Activated naive CD4-positive, alpha-beta T cell treated with anti-CD3 and anti-CD28 coated beads, Interleukin-2, amount 50 U/mL, for 24 hours (primary cell): ENCODE measurements around the gene ZNF471.

Source experiments
- H3K27ac Mint-ChIP-seq: one replicate; pipeline ENCODE4 v1.8.0; 2021; ENCODE audit warnings: mild to moderate bottlenecking, mixed read lengths
- H3K27me3 Mint-ChIP-seq: one replicate; pipeline ENCODE4 v1.8.0; 2021; ENCODE audit warnings: mixed read lengths
- H3K36me3 Mint-ChIP-seq: one replicate; pipeline ENCODE4 v1.8.0; 2021; ENCODE audit warnings: mixed read lengths
- H3K4me1 Mint-ChIP-seq: one replicate; pipeline ENCODE4 v1.8.0; 2021; ENCODE audit warnings: mixed read lengths
- H3K4me3 Mint-ChIP-seq: one replicate; pipeline ENCODE4 v1.8.0; 2021; ENCODE audit warnings: mild to moderate bottlenecking, mixed read lengths
- H3K9me3 Mint-ChIP-seq: one replicate; pipeline ENCODE4 v1.8.0; 2021; ENCODE audit warnings: mixed read lengths

ZNF471 gene

GRCh38 chr19:56554272-56554869, 46.7 kb downstream of the ZNF471 start:
- H3K27ac Mint-ChIP-seq: no peak overlapping the region
- no peaks in the 10 kb centered on the region for H3K4me1 Mint-ChIP-seq
- no peaks in the 10 kb centered on the region for H3K27me3 Mint-ChIP-seq
- H3K4me3 Mint-ChIP-seq: no peak overlapping the region
- H3K36me3 Mint-ChIP-seq: peaks cover 54% of the 10 kb centered on the region
- H3K9me3 Mint-ChIP-seq: peaks cover 36% of the 10 kb centered on the region

DNA sequence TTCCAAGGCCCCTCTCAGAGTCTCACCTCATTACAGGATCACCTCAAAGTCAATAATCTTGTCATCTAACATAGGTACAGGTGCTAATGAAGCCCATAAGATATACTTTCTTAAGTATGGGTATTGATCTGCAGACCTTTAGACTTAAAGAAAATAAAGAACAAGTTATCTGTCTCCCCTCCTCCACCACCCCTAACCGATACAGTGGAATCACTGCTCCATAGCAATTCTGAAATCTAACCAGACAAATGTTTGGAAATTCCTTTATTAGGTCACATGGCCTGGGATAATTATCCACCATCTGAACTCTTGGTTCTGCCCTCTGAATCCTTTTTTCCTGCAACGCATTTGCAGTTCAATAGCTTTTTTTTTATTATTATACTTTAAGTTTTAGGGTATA, 55.1 kb downstream of the ZNF471 start:
- Mint-ChIP-seq H3K4me1 (peaks cover 14% of the 10 kb centered on the region), H3K27ac (no peak overlapping the region), H3K27me3 (no peaks in the 10 kb centered on the region), H3K4me3 (no peak overlapping the region), H3K36me3 (peaks cover 42% of the 10 kb centered on the region), H3K9me3 (peaks cover 30% of the 10 kb centered on the region)

DNA sequence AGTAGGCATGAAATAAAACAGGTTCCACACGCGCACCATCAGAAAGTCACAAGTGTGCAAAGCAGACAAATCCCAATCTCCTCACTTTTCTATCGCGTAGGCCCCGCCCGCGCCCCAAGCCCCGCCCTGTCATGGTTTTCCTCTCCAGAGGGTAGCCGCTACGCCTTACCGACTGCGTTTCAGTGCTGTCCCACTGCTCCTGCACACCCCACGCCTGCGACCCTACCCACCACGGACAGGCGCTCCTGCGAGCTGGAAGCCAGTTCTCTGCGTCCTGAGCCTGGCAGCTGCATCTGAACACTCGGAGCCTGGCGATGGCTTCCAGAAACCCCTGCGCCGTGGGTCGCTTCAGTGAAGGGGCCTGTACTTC, 59.2 kb downstream of the ZNF471 start:
- H3K9me3 Mint-ChIP-seq: peaks cover 24% of the 10 kb centered on the region
- H3K36me3 Mint-ChIP-seq: peaks cover 51% of the 10 kb centered on the region

DNA sequence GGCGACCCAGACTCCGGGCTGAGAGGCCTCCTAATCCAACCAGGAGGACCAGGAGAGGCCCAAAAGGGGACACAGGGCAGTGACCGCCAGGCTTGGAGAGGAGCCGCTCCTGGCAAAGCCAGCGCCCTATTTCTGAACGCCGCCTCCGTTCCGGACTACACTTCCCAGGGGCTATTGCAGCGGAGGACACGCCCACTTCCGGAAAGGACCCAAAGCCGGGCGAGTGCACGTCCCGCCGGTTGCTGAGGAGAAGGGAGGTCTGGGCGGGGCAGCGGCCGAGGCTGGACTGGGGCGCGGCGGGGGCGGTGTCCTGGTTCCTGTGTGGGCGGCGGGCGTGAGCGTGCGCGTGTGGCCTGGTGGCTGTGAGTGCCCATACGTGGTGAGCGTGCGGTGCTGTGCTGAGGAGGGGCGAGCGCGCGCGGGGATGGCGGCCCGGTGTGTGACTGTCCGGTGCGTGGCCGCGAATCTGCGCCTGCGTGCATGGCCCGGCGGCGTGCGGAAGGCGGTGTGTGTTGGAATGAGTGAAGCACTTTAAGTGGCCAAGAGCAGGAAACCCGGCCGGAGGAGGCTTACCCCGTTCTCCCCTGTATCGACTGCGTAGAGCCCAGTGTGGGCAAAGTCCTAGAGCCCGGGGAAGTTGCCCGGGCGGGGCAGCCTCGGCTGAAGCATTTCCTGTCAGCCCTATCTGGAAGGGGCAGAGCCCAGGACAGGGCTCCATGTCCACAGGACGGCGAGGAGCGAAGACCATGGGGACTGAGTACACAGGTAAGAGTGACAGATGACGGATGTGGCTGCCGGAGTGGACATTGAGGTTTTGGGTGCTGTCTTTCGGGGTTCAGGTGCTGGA, 59.8 kb downstream of the ZNF471 start, which contains the start of gene ZNF470:
Gene ZNF470 (plus strand): TSS at position 195 of the 847 bp plus-strand sequence. CDS start 2,844 bp downstream, outside the sequence.
- H3K27ac Mint-ChIP-seq: peak within 1 kb of the TSS; percentile 73
- peak within 1 kb of the TSS; percentile 96 for H3K4me3 Mint-ChIP-seq
- H3K9me3 Mint-ChIP-seq: peaks cover 25% of the 10 kb centered on the region
- H3K4me1 Mint-ChIP-seq: peaks cover 16% of the 10 kb centered on the region
- H3K36me3 Mint-ChIP-seq: peaks cover 54% of the 10 kb centered on the region
- no peaks in the 10 kb centered on the region for H3K27me3 Mint-ChIP-seq

More for the DNA sequence above, 59.2 kb downstream of the ZNF471 start:
- peak overlapping the region; percentile 96 for H3K4me3 Mint-ChIP-seq
- H3K27ac Mint-ChIP-seq: peak overlapping the region; percentile 73
- no peaks in the 10 kb centered on the region for H3K27me3 Mint-ChIP-seq
- peaks cover 16% of the 10 kb centered on the region for H3K4me1 Mint-ChIP-seq

- Mint-ChIP-seq H3K27ac (no peak overlapping the region), H3K4me1 (peaks cover 4% of the 10 kb centered on the region), H3K27me3 (no peaks in the 10 kb centered on the region), H3K4me3 (no peak overlapping the region), H3K9me3 (peaks cover 30% of the 10 kb centered on the region), H3K36me3 (peaks cover 71% of the 10 kb centered on the region)
These were observed 64.9 kb downstream of the ZNF471 start for GRCh38 chr19:56572589-56572988.

DNA sequence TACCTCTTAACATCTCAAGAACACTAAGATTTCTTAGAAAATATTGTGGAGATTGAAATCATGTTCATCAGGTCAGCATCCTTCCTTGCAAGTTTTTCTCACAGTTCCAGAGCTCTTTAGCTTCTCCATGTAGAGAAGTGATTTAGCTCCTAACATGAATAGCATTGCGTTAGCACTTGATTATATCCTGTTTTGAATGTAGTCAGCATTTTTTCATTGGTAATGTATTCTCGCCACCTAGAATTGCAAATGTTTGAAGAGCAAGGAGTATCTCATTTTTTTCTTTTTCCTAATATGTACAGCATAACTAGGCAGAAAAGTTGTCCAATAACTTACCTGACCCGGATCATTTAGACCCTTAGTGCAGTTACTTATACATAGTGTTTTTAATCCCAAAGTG, 66.3 kb downstream of the ZNF471 start:
- H3K27ac Mint-ChIP-seq: no peak overlapping the region
- no peaks in the 10 kb centered on the region for H3K4me1 Mint-ChIP-seq
- peak overlapping the region; percentile 3 for H3K4me3 Mint-ChIP-seq
- peaks cover 67% of the 10 kb centered on the region for H3K36me3 Mint-ChIP-seq
- peaks cover 30% of the 10 kb centered on the region for H3K9me3 Mint-ChIP-seq
- H3K27me3 Mint-ChIP-seq: no peaks in the 10 kb centered on the region

GRCh38 chr19:56577719-56578602, 70.3 kb downstream of the ZNF471 start:
- H3K9me3 Mint-ChIP-seq: peaks cover 26% of the 10 kb centered on the region
- H3K4me1 Mint-ChIP-seq: no peaks in the 10 kb centered on the region
- H3K27ac Mint-ChIP-seq: no peak overlapping the region
- H3K4me3 Mint-ChIP-seq: no peak overlapping the region
- no peaks in the 10 kb centered on the region for H3K27me3 Mint-ChIP-seq
- peaks cover 48% of the 10 kb centered on the region for H3K36me3 Mint-ChIP-seq
